GM19372 (cell line): Measurements from ENCODE around the gene RAX2.
A peak's percentile ranks its signal among the peaks of the same experiment; 100 is the strongest.
"Not testable (repeated sequence)": the region's sequence is repeated elsewhere in the genome, so short reads cannot be mapped to it uniquely, and the experiment has no call there.

Experiments used
- ATAC-seq: cut with Tn5 transposase; IDR thresholded peaks from one replicate; pipeline ENCODE4 v1.9.1; 2021; ENCODE audit warnings: mild to moderate bottlenecking, low read depth, moderate library complexity; ENCODE audit not compliant: unreplicated experiment

The RAX2 gene

GRCh38 chr19:3762130-3762473 is 9.9 kb downstream of the RAX2 start:
- ATAC-seq, result no peak

DNA sequence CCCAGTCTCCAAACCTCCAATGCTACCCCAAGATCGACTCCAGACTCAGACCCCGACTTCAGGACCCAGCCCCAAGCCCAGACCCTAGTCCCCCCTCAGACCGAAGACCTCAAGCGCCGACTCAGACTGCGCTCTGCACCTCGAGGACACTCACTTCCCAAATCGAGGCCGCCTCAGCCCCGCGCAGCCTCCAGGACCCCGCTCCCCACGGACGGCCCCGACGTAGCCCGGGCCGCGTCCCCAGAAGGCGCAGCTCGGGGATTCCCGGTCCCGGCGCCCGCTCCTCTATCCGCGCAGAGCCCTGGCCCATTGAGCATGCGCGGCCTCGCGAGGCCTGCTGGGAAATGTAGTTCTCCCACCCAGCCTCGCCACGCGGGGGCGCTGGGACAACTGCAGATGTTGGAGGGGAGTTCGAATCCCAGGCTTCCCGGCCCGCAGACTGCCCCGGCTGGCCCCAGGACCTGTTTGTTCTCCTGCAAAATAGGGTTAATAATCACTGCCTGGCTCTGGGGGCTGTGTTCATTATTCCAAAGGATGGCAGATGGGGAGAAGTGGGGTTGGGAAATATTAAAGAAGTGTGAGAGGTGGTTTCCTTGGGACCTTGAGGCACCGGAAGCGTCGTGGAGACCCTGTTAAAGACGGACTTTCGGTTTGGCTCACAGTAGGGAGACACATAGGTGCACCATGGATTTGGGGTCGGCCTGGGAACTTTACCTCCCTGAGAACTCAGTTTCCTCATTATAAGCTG is 10.5 kb downstream of the RAX2 start, which contains the start of gene APBA3:
TSS of gene APBA3 (minus strand) at position 311 of the 748 bp plus-strand sequence. CDS start 1,428 bp downstream, outside the sequence.
- peak; percentile 47 for ATAC-seq

GRCh38 chr19:3760871-3761361 is 11.1 kb downstream of the RAX2 start:
- no peak for ATAC-seq

GRCh38 chr19:3759482-3760254 is 12.4 kb downstream of the RAX2 start:
- ATAC-seq, result no peak

GRCh38 chr19:3758297-3758696 is 13.7 kb downstream of the RAX2 start:
- not testable (repeated sequence) for ATAC-seq

- not testable (repeated sequence) for ATAC-seq
Measured at GRCh38 chr19:3757705-3758104, 14.3 kb downstream of the RAX2 start.

- ATAC-seq, result no peak
Measured at GRCh38 chr19:3753631-3754410, 18.2 kb downstream of the RAX2 start.

DNA sequence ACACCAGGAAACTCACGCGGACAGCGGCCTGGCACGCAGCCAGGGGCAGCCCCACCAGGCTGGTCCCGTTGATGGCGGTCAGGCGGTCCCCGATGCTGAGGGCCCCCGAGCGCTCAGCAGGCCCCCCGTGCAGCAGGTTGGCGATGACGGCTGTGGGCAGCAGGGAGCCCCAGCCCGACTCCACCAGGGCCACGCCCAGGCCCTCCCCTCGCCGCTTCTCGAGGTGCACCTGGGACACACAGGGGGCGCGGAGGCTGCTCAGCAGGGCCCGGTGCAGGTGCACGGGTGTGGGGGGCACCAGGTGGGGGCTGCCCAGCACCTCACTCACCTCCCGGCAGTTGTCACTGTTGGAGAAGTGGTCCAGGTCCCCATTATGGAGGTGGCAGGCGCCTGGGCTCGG is 19.5 kb downstream of the RAX2 start:
- no peak for ATAC-seq

DNA sequence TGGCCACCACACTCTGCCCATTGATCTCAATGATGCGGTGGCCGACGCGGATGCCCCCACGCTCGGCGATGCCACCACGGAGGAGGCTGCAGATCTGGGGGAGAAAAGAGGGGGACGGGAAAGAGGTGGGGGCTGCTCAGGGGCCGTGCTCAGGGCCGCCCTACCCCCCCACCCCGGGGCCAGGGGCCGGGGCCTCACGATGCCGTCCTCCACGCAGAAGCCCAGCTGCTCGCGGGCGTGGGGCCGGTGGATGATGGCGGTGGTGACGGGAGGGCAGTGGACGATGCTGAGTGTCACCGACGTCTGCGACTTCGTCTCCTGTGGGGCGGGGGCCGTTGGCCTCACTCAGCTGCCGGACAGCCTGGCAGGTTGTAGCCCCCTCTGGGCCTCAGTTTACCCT is 20.8 kb downstream of the RAX2 start:
- no peak for ATAC-seq

DNA sequence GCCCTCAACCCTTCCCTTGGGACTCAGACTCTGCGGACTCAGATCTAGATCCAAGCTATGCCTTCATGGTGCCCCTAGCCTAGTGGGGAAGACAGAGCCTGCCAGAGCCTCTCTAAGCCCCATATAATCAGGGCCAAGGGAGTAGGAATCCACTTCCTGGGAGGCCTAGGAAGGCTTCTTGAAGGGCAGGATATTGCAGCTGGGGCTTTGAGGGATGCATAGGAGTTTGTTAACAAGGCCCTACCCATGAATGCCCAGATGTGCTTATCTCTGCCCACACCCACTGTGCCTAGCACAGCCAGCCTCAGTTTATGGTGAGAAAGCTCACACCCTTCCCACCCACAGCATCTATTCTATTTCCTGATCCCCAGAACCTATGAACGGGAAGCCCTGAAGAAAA is 21.8 kb downstream of the RAX2 start:
- ATAC-seq, result no peak

DNA sequence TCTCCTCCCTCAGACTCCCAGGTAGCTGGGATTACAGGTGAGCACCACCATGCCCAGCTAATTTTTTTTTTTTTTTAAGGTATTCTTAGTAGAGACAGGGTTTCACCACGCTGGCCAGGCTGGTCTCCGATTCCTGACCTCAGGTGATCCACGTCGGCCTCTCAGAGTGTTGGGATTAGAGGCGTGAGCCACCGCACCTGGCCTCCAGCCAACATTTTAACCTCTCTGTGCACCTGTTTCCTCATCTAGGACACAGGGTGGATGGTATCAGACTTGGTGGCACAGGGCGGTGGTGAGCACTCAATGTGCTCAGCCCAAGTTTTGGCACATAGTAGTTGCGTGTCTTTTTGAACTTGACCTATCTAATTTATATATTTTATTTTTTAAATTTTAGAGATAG is 23.1 kb downstream of the RAX2 start:
- no peak for ATAC-seq

GRCh38 chr19:3746371-3747056 is 25.5 kb downstream of the RAX2 start:
- no peak for ATAC-seq

DNA sequence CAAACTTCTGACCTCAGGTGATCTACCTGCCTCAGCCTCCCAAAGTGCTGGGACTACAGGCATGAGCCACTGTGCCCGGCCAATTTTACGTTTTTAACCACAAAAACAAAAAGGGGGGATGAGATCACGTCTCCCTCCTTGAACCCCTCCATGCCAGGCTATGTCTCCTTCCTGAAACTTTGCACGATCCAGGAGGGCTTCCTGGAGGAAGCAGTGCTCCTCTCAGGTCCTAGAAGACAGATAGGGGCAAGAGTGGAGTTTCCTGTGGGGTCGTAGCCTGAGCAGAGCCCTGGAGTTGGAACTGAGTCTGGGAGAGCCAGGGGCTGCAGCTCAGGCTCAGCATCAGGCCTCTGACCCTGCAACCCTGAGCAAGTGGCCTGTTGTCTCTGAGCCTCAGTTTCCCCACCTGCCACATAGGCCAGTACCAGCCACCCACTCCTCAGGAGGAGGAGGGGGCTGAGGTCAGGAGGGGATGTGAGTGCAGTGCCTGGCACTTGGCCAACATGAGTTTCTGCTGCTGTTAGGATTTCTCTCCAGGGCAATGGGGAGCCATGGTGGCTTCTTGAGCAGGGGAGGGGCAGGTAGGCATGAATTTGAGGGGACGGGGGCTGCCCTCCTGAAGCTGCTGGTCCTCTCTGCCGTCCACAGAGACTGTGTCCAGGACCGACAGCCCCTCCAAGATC is 26.5 kb downstream of the RAX2 start:
- no peak for ATAC-seq

GRCh38 chr19:3743486-3743885 is 28.5 kb downstream of the RAX2 start:
- ATAC-seq, result no peak

DNA sequence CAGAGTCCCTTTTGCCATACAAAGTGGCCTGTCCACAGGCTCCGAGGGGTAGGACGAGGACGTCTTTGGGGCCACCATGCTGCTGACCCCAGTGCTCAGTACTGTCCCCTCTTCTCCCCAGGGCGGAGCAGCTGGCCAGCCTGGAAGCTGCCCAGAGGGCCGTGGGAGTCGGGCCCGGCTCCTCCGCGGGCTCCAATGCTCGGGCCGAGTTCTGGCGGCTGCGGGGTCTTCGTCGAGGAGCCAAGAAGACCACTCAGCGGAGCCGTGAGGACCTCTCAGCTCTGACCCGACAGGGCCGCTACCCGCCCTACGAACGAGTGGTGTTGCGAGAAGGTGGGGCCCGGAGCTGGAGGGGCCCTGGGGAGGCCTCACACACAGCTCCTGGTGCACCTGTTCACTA is 31.6 kb downstream of the RAX2 start:
- ATAC-seq, result no peak

- no peak for ATAC-seq
Measured at GRCh38 chr19:3738477-3739220, 33.4 kb downstream of the RAX2 start.

DNA sequence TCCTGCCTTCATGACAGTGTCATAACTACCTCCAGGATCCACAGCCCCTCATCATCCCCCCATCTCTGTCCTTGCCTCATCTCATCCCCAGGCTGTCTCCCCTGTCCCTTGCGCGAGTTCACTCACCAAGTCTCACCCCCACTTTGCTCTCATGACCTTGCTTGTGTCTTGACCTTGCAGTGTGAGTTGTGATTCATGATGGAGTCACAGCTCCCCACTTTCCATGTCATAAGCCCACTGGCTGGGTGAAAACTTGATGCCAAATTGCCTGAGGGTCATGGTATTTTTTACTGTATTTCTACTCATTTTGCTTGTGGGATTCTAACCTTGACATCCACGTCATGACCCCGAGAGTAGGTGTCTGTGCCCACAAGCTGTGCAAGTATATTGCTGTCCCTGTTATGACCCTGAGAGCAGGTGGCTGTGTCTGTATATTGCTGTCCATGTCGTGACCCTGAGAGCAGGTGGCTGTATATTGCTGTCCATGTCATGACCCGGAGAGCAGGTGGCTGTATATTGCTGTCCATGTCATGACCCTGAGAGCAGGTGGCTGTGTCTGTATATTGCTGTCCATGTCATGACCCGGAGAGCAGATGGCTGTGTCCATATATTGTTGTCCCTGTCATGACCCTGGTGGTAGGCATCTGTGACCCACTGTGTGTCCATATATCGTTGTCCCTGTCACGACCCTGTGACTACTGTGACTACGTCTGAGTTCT is 34.4 kb downstream of the RAX2 start:
- ATAC-seq, result no peak

DNA sequence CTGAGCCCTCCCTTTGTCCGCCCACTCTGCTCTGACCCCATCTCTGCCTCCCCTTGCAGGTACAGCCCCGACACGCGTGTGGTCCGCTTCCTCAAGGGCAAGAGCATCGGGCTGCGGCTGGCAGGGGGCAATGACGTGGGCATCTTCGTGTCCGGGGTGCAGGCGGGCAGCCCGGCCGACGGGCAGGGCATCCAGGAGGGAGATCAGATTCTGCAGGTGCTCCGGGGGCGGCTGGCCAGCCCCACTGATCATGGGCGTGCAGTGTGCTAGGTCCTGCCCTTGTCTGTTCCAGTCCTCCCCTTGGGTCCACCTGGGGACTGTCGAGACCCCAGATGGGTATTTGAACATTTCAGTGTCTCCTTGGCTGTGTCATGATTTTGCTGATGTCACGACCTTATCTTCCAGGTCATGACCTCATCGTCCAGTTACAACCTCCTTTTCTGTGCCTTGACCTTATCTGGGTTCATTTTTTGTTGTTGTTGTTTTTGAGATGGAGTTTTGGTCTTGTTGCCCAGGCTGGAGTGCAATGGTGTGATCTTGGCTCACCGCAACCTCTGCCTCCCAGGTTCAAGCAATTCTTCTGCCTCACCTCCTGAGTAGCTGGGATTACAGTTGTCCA is 35.8 kb downstream of the RAX2 start:
- ATAC-seq, result no peak
